Iris pigment epithelial cell (primary cell): ENCODE results near the gene CISD1.

Experiments
- DNase-seq: peaks from one replicate; pipeline ENCODE4 v3.0.0-alpha.2; 2011; ENCODE audit warnings: low read depth

Gene CISD1

DNA sequence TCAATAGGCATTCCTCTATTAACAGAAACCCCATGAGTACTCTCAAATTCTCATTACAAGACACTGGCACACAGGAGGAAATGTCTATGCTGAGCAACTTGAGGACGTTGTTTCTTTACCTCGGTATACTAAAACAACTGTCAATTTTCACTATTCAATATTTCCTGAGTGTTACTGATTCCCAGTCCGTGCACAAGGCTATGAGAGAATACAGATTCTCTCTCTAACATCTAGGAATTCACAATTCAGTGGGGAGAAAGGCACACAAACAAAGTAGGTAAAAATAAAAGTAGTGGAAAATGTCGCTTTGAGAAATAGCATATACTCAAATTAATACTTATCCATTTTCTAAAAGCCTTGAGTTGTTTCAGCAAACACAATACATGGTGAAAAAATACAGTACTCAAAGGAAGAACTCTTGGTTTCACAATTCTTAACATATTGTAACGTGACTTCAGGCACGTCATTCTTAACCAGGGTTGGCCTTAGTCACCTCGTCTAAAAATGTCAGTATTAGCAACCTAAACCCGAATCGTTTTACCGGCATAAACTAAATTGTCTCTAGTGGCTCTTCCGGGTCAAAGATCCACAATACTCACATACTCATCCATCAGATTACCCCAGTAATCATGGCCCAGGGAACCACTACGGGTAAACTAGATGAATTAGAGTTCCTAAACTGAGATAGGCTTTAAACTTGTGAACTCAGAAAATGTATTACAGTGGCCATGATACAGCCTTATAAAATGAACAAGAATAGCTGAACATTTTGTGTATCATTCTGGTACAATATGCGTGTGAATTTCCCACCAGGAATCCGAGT lies 2.7 kb upstream of the CISD1 start:
- peak; percentile 83 for DNase-seq

DNA sequence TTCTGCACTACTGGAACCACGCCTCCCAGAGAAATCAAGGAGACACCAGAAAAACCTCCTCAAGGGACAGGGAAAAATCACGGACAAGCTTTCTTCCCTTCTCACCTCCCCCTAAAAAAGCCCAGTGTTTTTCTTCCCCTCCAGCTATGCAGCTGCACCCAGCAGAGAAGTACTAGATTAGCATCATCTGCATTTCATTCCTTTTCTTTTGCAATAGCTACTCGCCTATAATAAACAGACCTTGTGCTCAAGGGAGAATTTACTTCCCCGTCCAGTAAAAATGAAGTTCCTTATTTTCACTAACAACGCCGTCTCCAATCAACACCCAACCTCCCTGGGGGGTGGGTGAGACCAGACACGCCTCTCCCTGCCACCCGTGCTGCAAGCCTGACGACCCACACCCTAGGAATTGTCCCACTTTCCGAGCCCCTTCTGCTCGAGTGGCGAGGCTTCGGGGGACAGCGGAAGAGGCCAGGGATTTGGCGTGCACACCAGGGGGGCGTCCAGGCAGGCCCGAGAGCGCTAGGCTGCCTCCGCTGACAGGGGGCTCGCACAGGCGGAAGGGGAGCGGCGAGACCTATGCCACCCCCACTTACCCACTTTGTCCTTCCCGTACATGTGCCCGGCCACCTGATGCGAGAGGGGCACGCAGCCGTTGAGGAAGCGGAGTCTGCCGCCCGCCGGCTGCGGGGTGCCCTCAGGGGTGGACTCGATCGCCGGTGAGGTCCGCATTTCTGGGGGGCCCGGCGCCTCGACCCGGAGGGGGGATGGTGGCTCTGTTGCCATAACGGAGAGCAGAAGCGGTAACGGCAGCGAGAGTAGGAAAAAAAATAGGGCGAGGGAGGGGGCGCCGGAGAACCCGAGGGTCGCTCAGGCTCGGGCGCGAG lies 1.9 kb upstream of the CISD1 start:
- DNase-seq = peak; percentile 85

DNA sequence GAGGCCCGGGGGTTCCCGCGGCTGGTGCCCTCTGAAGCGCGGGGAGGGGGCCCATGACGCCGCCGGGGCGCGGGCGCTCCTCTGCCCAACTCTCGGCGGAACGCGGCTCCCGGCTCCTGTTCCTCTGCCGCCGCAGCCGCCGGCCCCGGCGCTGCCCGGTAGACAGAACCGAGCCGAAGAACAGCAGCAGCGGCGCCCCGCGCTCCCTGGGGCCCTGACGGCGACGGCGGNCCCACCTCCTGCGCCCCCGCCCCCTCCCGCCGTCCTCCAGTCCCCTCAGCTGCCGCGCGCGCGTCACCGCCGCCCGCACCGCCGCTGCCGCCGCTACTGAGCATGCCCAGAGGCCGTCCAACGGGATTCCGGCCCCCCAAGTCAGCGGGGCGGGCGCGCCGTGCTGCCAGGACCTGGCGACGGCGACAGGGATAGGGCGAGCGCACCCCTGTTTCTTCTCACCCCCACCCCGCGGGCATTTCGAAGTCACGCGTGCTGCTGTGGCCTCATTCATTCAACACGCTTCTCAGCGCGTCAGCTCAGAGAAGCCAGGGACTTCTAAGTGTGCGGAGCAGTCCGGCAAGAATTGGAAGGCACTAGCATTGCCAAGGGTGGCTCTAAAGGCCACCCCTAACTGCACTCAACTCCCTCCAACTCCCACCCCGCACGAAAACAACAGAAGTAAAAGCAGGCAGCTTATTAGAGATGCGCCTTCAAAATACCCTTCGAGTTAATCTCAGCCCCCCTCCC lies 1.1 kb upstream of the CISD1 start, which contains the start of gene IPMK:
Gene IPMK (minus strand): TSS at position 182 of the 741 bp plus-strand sequence. CDS start 283 bp downstream, outside the sequence.
- DNase-seq = peak; percentile 94

DNA sequence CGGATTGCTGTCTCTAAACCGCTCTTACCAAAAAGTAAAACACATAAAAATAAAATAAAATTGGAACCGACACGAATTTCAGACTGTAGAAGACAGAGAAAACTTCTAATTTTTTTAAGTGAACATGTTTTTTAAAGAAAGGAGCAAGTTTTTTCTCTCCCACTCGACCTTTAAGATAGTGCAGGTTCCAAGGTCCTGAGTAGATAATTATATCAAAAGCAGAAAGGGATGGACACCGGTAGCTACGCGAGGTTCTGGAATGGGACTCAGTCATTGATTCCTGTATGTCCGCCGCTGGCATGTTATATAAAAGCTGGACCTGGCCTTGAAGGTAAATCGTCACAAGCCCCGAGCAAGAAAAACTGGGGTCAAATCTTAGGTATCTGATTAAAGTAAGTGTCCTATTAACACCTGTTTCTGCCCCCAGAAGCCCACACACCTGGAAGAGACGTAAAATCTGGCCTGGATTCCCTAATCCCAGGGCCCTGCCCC lies 462 bp upstream of the CISD1 start:
- no peak for DNase-seq

DNA sequence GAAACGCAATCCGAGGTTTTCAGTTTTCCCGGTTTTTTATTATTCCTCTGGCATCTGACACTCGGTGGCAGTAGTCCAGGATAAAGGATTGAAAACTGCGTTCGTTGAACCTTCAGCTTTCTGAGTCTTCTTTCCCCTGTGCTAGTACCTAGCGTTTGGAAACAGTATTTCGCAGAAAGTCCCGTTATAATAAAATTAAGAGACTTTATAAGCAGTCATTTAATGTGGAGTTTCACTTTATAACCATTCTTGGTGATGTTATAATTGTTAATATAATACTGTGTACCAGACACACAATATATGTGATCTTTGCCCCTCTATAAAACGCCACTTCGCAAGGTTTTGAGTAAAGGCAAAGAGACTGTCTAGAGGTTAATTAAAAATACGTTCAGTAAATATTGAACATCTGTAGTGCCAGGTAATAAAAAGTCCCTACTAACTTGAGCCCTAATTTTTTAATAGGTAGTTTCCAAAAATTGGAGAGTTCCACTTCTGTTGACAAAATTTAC lies 874 bp downstream of the CISD1 start:
- no peak for DNase-seq

DNA sequence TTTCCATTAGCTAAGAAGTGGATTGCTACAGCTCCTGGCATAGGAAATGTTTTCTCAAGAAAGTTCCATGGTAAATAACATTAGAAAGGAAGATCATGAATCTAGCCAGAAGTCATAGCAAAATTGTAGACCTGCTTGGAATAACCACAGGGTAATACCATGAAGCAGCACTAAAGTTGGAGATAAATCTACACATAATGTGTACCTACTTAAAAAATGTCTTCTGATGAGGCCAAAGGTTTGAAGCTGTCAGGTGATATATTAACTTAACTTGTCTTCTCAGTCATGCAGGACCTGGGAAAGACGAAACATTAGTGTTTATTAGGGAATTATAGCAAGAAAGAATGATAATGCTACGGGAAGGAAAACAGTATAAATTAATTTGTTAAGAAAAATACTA lies 6.3 kb downstream of the CISD1 start:
- no peak for DNase-seq

DNA sequence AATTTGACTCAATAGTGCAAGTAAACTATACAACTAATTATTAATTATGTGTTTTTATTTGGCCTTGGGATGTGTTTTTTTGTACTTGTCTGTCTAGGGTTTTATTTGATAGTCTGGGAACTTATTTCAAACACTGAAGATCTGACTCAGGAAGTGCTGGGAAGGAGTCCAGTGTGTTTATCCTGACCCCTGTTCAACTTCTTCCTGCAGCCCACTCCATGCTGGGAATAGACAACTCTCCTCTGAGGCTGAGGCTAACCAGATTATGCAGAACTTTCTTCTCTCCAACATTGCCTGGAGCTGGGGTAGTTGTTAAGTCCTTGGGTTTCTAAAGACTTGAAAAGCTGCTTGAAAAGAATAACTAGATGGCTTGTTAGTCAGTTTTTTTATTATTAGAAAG lies 6.9 kb downstream of the CISD1 start:
- DNase-seq = peak; percentile 82

DNA sequence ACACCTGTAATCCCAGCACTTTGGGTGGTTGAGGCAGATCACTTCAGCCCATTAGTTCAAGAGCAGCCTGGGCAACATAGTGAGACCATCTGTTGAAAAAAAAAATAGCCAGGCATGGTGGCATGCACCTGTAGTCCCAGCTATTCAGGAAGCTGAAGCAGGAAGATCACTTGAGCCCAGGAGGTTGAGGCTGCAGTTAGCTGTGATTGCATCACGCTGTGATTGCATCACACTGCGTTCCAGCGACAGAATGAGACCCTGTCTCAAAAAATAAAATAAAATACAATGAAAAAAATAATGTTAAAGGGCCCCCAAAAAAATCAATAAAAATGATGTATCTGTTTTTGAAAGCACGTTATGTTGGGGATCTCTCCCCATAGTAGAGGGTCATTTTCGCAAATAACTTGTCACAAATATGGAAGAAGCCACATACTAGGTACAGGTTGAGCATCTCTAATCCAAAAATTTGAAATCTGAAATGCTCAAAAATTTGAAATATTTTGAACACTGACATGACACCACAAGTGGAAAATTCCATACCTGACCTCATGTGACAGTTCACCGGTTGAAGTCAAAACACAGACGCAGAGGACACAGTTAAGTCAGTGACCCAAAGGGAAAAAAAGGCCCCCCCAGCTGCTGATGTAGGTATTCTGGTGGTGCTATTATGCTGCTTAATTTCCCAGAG lies 9.5 kb downstream of the CISD1 start:
- peak; percentile 18 for DNase-seq

DNA sequence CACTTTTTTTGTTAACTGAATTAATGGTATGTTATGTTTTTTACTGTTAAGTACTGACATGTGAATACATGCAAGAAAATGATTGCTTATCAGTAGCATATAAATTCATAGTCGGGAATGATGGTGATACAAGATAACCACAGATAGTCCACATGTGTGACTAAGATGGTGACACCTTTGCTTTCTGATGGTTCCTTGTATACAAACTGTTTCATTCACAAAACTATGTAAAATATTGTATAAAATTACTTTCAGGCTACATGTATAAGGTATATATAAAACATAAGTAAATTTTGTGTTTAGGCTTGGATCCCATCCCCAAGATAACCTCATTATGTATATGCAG lies 10.0 kb downstream of the CISD1 start:
- no peak for DNase-seq

DNA sequence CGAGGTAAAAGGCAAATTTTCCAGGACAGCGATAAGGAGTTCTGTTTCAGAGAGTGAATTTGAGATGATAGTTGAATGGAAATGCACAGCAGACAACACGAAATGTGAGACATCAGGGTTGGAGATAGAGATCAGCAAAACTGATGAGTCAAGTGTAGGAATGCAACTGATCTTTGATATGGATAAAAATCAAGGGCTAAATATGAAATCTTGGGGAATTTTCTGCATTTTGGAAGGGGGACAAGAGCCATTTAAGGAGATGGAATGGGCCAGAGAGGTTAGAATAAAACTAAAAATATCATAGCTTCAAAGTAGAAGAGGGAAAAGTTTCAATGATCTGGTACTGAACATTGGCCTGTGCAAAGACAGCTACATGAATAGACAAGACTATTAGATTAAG lies 11.5 kb downstream of the CISD1 start:
- DNase-seq = peak; percentile 74

DNA sequence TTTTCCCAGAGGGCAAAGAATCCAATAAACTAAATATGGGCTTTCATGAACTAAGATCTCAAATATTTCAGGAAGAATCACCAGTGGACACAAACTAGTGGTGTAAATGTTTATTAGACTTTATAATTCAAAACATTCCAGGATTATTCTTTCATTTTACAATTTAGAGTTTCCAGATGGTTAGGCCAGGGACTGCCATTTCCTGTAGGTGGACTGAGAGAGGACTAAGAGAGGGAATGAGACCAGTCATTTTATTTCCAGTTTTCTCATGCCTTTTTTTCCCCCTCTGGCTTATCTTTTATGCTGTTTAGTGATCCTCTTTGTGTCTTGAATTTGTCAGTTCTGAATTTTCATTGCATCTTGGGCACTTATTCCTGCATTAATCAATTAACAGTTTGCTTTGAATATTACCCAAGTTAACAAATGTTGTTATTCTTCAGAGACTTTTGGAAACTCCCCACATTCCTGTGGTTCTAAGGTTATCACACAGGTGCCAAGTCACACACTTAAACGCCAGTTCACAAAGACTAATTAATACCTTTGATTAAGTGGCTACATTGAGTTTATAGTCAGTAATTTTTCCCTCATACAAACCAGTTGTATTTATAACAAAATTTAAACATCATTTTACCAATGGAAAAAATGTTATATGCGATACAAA lies 12.3 kb downstream of the CISD1 start:
- DNase-seq = peak; percentile 17

DNA sequence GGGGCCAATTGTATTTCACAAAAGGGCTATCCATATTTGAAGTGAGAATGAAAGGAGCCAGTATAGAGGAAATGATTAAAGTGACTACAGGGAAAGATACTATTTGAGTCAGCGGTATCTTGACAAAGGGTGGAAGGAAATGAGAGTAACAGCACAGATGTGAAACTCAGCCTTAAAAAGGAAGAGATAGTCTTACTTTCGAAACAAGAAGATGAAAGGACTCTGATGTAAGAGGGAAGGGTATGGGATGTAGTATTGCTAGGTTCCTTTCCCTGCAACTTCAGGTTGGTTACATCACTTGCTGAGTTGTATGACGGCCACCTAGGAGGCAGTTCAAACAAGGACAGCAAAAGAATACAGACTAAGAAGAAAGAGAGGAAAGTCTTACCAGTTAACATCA lies 13.7 kb downstream of the CISD1 start:
- peak; percentile 58 for DNase-seq

DNA sequence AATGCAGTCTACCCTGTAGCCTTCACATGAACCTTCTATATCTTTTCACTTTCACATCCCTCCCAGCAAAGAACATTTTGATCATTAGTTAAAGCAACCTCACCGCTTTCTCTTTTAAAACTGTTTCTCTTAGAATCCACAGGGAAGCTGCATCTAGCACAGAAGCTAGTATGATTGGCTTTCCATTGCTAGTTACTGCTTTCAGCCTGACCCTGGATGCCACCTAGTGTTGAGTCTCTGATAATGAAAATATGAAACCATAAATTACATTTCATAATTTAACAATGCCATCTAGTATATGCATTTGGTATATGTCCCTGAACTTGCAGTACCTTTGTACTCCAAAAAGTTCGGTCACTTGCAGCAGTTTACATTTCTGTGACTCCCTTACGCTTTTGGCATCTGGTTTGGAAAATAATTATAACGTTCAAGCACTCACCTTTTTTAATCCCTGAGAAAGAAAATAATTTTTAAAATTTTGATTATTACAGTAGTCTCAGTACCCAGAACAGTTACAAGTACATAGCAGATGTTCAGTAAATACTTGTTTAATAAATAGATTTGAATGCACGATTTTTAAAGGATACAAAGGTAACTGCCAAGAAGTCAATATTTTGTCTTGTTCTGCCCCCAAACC lies 22.7 kb downstream of the CISD1 start:
- peak; percentile 69 for DNase-seq

DNA sequence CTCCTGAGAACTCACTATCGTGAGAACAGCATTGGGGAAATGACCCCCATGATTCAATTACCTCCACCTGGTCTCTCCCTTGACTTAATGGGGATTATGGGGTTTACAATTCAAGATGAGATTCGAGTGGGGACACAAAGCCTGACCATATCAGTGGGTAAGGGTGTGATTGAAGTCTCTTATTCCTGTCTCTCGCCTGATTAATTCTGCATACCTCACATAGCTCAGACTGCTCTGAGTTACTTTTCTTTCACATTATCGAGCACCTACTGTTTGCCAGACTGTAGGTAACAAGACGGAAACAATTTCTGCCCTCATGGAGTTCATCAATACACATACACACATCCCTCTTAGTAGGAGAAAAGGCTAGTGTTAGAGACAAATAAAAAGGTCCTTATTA lies 25.0 kb downstream of the CISD1 start:
- no peak for DNase-seq

DNA sequence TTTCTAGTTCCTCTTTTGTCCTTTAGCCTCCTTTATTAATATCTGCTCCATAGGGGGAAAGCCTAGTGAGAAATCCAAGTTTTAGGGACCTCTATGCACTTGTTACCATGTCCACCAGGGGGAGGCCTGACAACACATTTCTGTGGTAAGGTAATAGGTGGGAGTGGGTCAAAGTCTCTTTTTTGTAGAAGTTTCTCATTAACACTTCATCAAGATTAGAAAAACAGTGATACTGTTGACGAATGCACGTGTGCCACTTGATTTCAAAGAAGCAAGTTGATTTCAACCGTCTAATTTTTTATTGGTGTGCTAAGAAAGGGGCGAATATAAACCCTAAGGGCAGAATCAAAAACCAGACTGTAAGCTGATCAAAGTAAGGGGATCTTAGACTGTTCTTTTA lies 30.6 kb downstream of the CISD1 start:
- DNase-seq = peak; percentile 52

DNA sequence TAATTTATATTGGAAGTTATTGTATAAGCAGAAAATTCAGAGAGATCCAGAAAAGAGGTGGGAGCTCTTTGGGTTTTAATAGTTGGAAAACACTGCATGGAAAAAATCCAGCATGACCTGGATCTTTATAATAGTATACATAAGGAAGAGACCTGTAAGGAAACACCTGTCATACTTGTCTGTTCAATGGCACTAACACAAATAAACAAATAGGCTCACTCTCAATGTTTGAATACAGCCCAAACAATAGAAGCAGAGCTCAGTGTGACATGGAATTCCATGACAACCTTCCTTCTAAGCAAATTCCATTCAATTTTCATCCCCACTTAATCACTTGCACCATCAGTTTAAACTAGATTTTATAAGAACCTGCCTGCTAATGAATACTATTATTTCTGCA lies 31.7 kb downstream of the CISD1 start:
- no peak for DNase-seq

DNA sequence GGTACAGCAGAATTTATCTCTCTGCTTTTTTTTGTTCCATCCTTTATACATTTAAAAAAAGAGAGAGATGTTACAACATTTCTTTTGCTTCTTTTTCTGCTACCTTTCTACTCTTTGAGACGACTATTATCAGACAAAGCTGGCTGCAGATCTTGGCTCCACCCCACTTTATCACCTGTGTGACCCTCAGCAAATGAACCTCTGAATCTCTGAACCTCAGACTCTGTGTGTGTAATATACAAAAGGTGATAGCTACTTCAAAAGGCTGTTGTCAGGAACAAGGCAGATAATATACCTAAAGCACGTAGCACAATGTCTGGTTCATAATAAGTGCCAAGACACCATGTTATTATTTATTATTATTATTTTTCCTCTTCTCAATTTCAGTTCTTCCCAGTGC lies 33.3 kb downstream of the CISD1 start:
- DNase-seq = no peak

DNA sequence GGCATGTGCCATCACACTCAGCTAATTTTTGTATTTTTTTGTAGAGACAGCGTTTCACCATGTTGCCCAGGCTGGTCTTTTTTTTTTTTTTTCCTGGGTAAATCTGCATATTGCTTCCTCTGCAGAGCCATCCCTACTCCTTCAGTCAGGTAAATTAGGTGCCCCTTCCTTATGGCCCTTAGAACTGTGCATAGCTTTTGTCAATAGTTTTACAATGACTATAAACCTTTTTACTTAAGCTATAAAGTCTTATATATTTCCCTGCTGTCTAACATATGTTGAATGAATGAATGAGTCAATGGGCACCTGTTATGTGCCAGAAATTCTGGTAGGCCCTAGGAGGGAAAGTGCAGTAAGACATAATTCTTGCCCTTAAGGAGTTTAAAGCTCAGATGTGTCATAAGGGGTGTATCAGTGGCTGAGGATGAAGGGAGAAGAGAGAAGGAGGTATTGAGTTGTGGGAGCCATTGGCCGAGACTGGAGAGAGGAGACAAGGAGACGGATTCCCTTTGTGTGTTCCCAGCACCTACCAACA lies 35.2 kb downstream of the CISD1 start:
- no peak for DNase-seq

DNA sequence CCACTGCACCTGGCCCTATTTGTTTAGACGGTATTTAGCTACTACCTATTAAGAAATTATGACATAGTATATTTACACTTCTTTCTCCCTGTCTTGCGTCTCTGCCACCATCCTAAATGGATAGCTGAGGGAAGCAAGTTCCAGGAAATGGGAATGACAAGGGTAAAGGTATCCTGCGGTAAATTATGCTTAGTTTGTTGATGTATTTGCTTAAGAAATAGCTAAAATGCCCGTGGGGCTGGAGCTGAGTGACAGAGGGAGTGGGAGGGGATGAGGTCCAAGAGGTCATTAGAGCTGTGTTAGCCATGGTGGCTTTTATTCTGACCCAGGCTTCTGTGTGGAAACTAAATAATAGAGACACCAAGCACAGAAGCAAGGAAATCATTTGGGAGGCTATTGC lies 36.9 kb downstream of the CISD1 start:
- DNase-seq = no peak

DNA sequence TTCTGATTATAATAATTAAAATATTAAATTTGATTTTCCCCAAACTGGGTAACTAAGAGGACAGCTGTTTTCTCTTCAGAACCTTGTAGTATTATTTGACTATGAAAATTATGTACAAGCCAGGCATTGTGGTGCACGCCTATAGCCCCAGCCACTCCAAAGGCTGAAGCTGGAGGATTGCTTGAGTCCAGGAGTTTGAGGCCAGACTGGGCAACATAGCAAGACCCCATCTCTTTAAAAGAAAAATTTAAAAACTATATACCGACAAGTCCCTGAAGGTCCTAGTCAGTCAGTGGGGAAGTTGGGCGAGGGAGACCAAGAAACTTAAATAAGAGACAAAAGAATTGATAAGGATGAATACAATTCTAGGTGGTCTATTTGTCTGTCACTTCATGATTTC lies 38.7 kb downstream of the CISD1 start:
- DNase-seq = no peak
